Neural cell (in vitro differentiated cells): Measurements from ENCODE around the gene ATP6V1D. TPM values are rescaled to one million over a fixed set of nuclear protein-coding genes. Genes with fewer than 3 reads are reported as not detected.
"Not testable (repeated sequence)": the region's sequence is repeated elsewhere in the genome, so short reads cannot be mapped to it uniquely, and the experiment has no call there.

Experiments used
- H2AFZ ChIP-seq: fragments of 200-600, 300-800 bp; sonication (generic), shearing (Covaris generic); 2 replicates; pipeline ENCODE4 v1.6.0; 2014; ENCODE audit warnings: low read depth, mild to moderate bottlenecking, antibody characterized with exemption, low read length, moderate library complexity
- H3F3A ChIP-seq: fragments of 200-600 bp; shearing (Covaris generic); 2 replicates; pipeline ENCODE4 v1.6.1; 2016; ENCODE audit warnings: mild to moderate bottlenecking, moderate library complexity, mixed read lengths, antibody characterized with exemption, low read length; ENCODE audit not compliant: insufficient read depth, poor library complexity, severe bottlenecking
- H3K27ac ChIP-seq: fragments of 200-600, 300-800 bp; sonication (generic), shearing (Covaris generic); 2 replicates; pipeline ENCODE4 v1.5.1; 2014; ENCODE audit warnings: mild to moderate bottlenecking, low read length, moderate library complexity
- H3K27me3 ChIP-seq: fragments of 300-800, 200-600 bp; sonication (generic), shearing (Covaris generic); 2 replicates; pipeline ENCODE4 v1.6.0; 2014; ENCODE audit warnings: mild to moderate bottlenecking, low read depth, low read length, moderate library complexity; ENCODE audit not compliant: insufficient read depth
- H3K36me3 ChIP-seq: fragments of 300-800, 200-600 bp; sonication (generic), shearing (Covaris generic); 2 replicates; pipeline ENCODE4 v1.5.1; 2014; ENCODE audit warnings: mild to moderate bottlenecking, antibody characterized with exemption, low read length, moderate library complexity; ENCODE audit not compliant: insufficient read depth
- H3K4me2 ChIP-seq: fragments of 300-800, 200-600 bp; sonication (generic), shearing (Covaris generic); 2 replicates; pipeline ENCODE4 v1.6.0; 2014; ENCODE audit warnings: mild to moderate bottlenecking, low read length
- H3K4me3 ChIP-seq: fragments of 300-800, 200-600 bp; sonication (generic), shearing (Covaris generic); 2 replicates; pipeline ENCODE4 v1.5.1; 2014; ENCODE audit warnings: mild to moderate bottlenecking, low read length, moderate library complexity
- H3K79me2 ChIP-seq: fragments of 200-600 bp; shearing (Covaris generic); replicated peaks from 2 replicates; pipeline ENCODE4 v1.6.0; 2014; ENCODE audit warnings: mild to moderate bottlenecking, low read length, moderate library complexity; ENCODE audit not compliant: insufficient read depth
- H3K9ac ChIP-seq: fragments of 300-800, 200-600 bp; sonication (generic), shearing (Covaris generic); 2 replicates; pipeline ENCODE4 v1.6.1; 2016; ENCODE audit warnings: mild to moderate bottlenecking, low read length, mixed read lengths
- H3K9me2 ChIP-seq: fragments of 200-600 bp; shearing (Covaris generic); 2 replicates; pipeline ENCODE4 v1.6.1; 2016; ENCODE audit warnings: mild to moderate bottlenecking, low read length, mixed read lengths; ENCODE audit not compliant: insufficient read depth
- H3K9me3 ChIP-seq: fragments of 200-600, 300-800 bp; sonication (generic), shearing (Covaris generic); 2 replicates; pipeline ENCODE4 v1.6.1; 2016; ENCODE audit warnings: mild to moderate bottlenecking, mixed run types, low read length, moderate library complexity, mixed read lengths
- H4K20me1 ChIP-seq: fragments of 200-600 bp; shearing (Covaris generic); 2 replicates; pipeline ENCODE4 v1.6.1; 2016; ENCODE audit warnings: mild to moderate bottlenecking, mixed run types; ENCODE audit not compliant: insufficient read depth
- CTCF ChIP-seq: fragments of 450-650 bp; IDR thresholded peaks from 2 replicates; pipeline ENCODE4 v1.5.1; 2014; ENCODE audit warnings: antibody characterized with exemption, mild to moderate bottlenecking, moderate library complexity; ENCODE audit not compliant: poor library complexity, severe bottlenecking
- EP300 ChIP-seq: fragments of 450-650 bp; conservative IDR thresholded peaks from 2 replicates; pipeline ENCODE4 v1.6.1; 2014; ENCODE audit warnings: antibody characterized with exemption, mild to moderate bottlenecking, moderate library complexity; ENCODE audit not compliant: poor library complexity, severe bottlenecking
- EZH2 ChIP-seq: fragments of 200-600, 300-800 bp; shearing (Covaris generic), sonication (generic); IDR thresholded peaks from 2 replicates; pipeline ENCODE4 v1.6.1; 2014; ENCODE audit warnings: antibody characterized with exemption, low read length, borderline replicate concordance, mild to moderate bottlenecking; ENCODE audit not compliant: insufficient read depth, poor library complexity, severe bottlenecking
- MXI1 ChIP-seq: fragments of 450-650 bp; conservative IDR thresholded peaks from 2 replicates; pipeline ENCODE4 v1.6.1; 2014; ENCODE audit warnings: antibody characterized with exemption, mild to moderate bottlenecking; ENCODE audit not compliant: poor library complexity, severe bottlenecking
- POLR2AphosphoS5 ChIP-seq: IDR thresholded peaks from 2 replicates; pipeline ENCODE4 v1.6.1; 2012
- RAD21 ChIP-seq: fragments of 450-650 bp; conservative IDR thresholded peaks from 2 replicates; pipeline ENCODE4 v1.6.1; 2014; ENCODE audit warnings: antibody characterized with exemption, mild to moderate bottlenecking, moderate library complexity
- REST ChIP-seq: IDR thresholded peaks from 2 replicates; pipeline ENCODE4 v1.6.1; 2012; ENCODE audit warnings: borderline replicate concordance
- SMC3 ChIP-seq: fragments of 450-650 bp; conservative IDR thresholded peaks from 2 replicates; pipeline ENCODE4 v1.6.1; 2014; ENCODE audit warnings: antibody characterized with exemption, mild to moderate bottlenecking, moderate library complexity; ENCODE audit not compliant: poor library complexity
- TAF1 ChIP-seq: IDR thresholded peaks from 2 replicates; pipeline ENCODE4 v1.6.1; 2012; ENCODE audit warnings: low read depth
- polyA minus RNA-seq: library from RNA; depleted of rRNA, polyadenylated mRNA; stranded (reverse); fragments of >200 nt; gene quantifications from 2 replicates; pipeline ENCODE4 v1.2.3, GENCODE V29; 2014
- polyA plus RNA-seq: library from polyadenylated mRNA; depleted of rRNA; stranded (reverse); fragments of >200 nt; gene quantifications from 2 replicates; pipeline ENCODE4 v1.2.3, GENCODE V29; 2014

Gene ATP6V1D
- polyA plus RNA-seq (172 and 216 TPM in 2 replicates), polyA minus RNA-seq (257 and 285 TPM in 2 replicates)

GRCh38 chr14:67359775-67360469, at the start of gene ATP6V1D, which contains the start of gene EIF2S1:
TSS of gene ATP6V1D (minus strand) at chr14:67359804. CDS start at chr14:67359698, 106 bp downstream.
TSS of gene EIF2S1 (plus strand) at chr14:67360328. CDS start at chr14:67364768, 4,440 bp downstream.
- peak within 1 kb of the TSS; percentile 62 for H2AFZ ChIP-seq
- H3K27ac ChIP-seq = peak within 1 kb of the TSS; percentile 84
- H3K9me3 ChIP-seq = no peaks in the 10 kb centered on the region
- peak within 1 kb of the TSS; percentile 81 for H3K4me3 ChIP-seq
- peaks cover 5% of the 10 kb centered on the region for H3K36me3 ChIP-seq
- no peaks in the 10 kb centered on the region for H4K20me1 ChIP-seq
- no peaks in the 10 kb centered on the region for H3K27me3 ChIP-seq
- H3K9ac ChIP-seq = peak within 1 kb of the TSS; percentile 77
- H3K79me2 ChIP-seq = peaks cover 79% of the 10 kb centered on the region
- TF ChIP-seq TAF1 (no peak), MXI1 (peak; percentile 96), POLR2AphosphoS5 (peak; percentile 87), REST (peak; percentile 50), RAD21 (peak; percentile 79), EP300 (peak; percentile 39), CTCF (peak; percentile 100), EZH2 (no peak), SMC3 (peak; percentile 77)
- H3F3A ChIP-seq = no peaks in the 10 kb centered on the region
- H3K4me2 ChIP-seq = peak within 1 kb of the TSS; percentile 83
- no peaks in the 10 kb centered on the region for H3K9me2 ChIP-seq

GRCh38 chr14:67408122-67408801, 48.7 kb upstream of the ATP6V1D start:
- not testable (repeated sequence) for H3K79me2 ChIP-seq, H3K36me3 ChIP-seq, H3K27ac ChIP-seq, H3K9me2 ChIP-seq, H3K4me3 ChIP-seq, H3K9me3 ChIP-seq, H4K20me1 ChIP-seq, H3F3A ChIP-seq, H3K9ac ChIP-seq, H2AFZ ChIP-seq, H3K4me2 ChIP-seq
- peaks cover 17% of the 10 kb centered on the region for H3K27me3 ChIP-seq
